Gastroesophageal sphincter (tissue), 4 donors: ENCODE results near the gene RAB25. TPM values are rescaled to one million over a fixed set of nuclear protein-coding genes. Genes with fewer than 3 reads are reported as not detected.

Experiments
- ATAC-seq: fragments of 150-250 bp; one replicate; pipeline ENCODE4 v1.9.1; 2016; ENCODE audit warnings: mild to moderate bottlenecking, moderate library complexity
- H3K27ac ChIP-seq, 4 donors: fragments of 200-600 bp; sonication (generic) in 3 of 4; 1 replicate in 3 of 4; 2 replicates in 1 of 4; pipeline ENCODE4 v1.5.1; 2016 to 2019
- H3K27me3 ChIP-seq: fragments of 200-600 bp; sonication (generic); one replicate; pipeline ENCODE4 v1.5.1; 2019
- H3K36me3 ChIP-seq, 2 donors: fragments of 200-600 bp; sonication (generic); one replicate each; pipeline ENCODE4 v1.5.1; 2019; ENCODE audit warnings: control low read depth in 1 of 2
- H3K4me1 ChIP-seq, 3 donors: fragments of 200-600 bp; sonication (generic); 1 replicate in 2 of 3; 2 replicates in 1 of 3; pipeline ENCODE4 v1.5.1; 2016 to 2019; ENCODE audit warnings: control low read depth in 2 of 3
- H3K4me3 ChIP-seq, 2 donors: fragments of 200-600 bp; sonication (generic); one replicate each; pipeline ENCODE4 v1.5.1; 2019; ENCODE audit warnings: mild to moderate bottlenecking in 1 of 2, moderate library complexity in 1 of 2
- H3K9me3 ChIP-seq, 3 donors: fragments of 200-600 bp; sonication (generic); one replicate each; pipeline ENCODE4 v1.5.1; 2017 to 2019; ENCODE audit warnings: control low read depth in 2 of 3
- EP300 ChIP-seq: sonication (generic); formaldehyde crosslinking; IDR thresholded peaks from one replicate; pipeline ENCODE4 v1.6.1; 2017; ENCODE audit warnings: antibody characterized with exemption, mild to moderate bottlenecking
- POLR2A ChIP-seq, 2 donors: fragments of 450-650 bp; IDR thresholded peaks; one replicate each; pipeline ENCODE4 v1.6.1; 2017; ENCODE audit warnings: antibody characterized with exemption in 2 of 2, mild to moderate bottlenecking in 2 of 2, moderate library complexity in 1 of 2
- POLR2AphosphoS5 ChIP-seq: sonication (generic); formaldehyde crosslinking; IDR thresholded peaks from one replicate; pipeline ENCODE4 v1.6.1; 2017; ENCODE audit warnings: antibody characterized with exemption
- WGBS, 2 donors: methylation state at CpG; one replicate each; pipeline ENCODE4 v1.1.5; 2018; ENCODE audit warnings: low coverage in 1 of 2; 5-methylcytosine and 5-hydroxymethylcytosine counted together
- total RNA-seq, 4 donors: library from RNA; depleted of rRNA; stranded (reverse); fragments of >200 nt; gene quantifications; one replicate each; pipeline ENCODE4 v1.1.0, GENCODE V29; 2016
- TF ChIP-seq, protein P1 (sequence below), 4 experiments: fragments of 200-600 bp in 2 of 4; fragments of 450-650 bp in 2 of 4; sonication (generic) in 1 of 4; IDR thresholded peaks; one replicate each; pipeline ENCODE4 v1.5.1; 2017 to 2019; ENCODE audit warnings: antibody characterized with exemption in 4 of 4, mild to moderate bottlenecking in 2 of 4, moderate library complexity in 2 of 4

Gene RAB25
- total RNA-seq, 4 donors from 2014 or later = 22.1 TPM; not detected in 3

- 0% methylated on average over 6 of the region's 49 CpGs; no CpG with 5 or more reads in 1 of the 2 donors for WGBS, 2 donors
- ATAC-seq = peak; percentile 75
- peaks cover 0 to 46% of the 10 kb centered on the region in 2 donors for H3K36me3 ChIP-seq
These were observed 7.0 kb upstream of the RAB25 start, which contains the start of gene UBQLN4 for GRCh38 chr1:156053768-156054499. Gene UBQLN4 (minus strand): TSS chr1:156053798. CDS start chr1:156053701, 97 bp downstream.

DNA sequence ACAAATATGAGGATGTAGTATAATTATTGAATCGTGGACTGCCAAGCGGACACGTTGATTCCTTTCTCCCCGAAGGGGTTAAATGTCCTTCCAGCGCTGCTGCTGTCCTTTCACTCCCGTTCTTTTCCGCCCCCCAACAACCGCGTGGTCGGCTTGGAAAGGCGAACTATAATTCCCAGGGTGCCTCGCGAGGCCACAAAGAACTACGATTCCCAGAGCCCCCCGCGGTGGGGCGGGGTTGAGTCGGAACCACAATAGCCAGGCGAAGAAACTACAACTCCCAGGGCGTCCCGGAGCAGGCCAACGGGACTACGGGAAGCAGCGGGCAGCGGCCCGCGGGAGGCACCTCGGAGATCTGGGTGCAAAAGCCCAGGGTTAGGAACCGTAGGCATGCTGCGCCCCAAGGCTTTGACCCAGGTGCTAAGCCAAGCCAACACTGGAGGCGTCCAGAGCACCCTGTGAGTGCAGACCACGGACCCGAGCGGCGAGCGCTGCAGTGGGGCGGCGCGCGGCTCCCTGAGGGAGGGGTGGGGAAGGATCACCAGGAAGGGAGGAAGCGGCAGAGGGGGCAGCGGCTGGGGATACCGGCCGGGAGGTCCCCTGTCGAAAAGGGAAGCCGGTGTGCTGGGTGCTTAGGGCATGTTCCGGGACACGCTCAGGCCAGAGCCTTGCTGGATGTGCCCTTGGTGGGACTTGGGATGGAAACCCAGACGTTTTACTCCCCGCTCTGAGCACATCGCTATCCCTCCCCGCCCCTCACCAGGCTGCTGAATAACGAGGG is 6.3 kb upstream of the RAB25 start, which contains the start of gene LAMTOR2:
Gene LAMTOR2 (plus strand): TSS at position 283 of the 781 bp plus-strand sequence. CDS start 108 bp downstream, at position 391.
- Histone ChIP-seq H3K36me3 (peaks cover 0 to 39% of the 10 kb centered on the region in 2 donors), H3K9me3 (no peaks in the 10 kb centered on the region), H3K4me1 (peaks cover 0 to 29% (median 8%) of the 10 kb centered on the region in 3 donors), H3K4me3 (peak within 1 kb of the TSS; percentile 49 to 80), H3K27ac (peak within 1 kb of the TSS; percentile 54 to 96 (median 94)), H3K27me3 (no peaks in the 10 kb centered on the region)
- TF ChIP-seq EP300 (no peak), POLR2AphosphoS5 (peak; percentile 76), POLR2A (IDR thresholded peaks at IDR 0.05) (peak; percentile 52 to 56)
- TF ChIP-seq, protein P1, sequence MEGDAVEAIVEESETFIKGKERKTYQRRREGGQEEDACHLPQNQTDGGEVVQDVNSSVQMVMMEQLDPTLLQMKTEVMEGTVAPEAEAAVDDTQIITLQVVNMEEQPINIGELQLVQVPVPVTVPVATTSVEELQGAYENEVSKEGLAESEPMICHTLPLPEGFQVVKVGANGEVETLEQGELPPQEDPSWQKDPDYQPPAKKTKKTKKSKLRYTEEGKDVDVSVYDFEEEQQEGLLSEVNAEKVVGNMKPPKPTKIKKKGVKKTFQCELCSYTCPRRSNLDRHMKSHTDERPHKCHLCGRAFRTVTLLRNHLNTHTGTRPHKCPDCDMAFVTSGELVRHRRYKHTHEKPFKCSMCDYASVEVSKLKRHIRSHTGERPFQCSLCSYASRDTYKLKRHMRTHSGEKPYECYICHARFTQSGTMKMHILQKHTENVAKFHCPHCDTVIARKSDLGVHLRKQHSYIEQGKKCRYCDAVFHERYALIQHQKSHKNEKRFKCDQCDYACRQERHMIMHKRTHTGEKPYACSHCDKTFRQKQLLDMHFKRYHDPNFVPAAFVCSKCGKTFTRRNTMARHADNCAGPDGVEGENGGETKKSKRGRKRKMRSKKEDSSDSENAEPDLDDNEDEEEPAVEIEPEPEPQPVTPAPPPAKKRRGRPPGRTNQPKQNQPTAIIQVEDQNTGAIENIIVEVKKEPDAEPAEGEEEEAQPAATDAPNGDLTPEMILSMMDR (IDR thresholded peaks at IDR 0.05) = peak in 2 of 4 experiments; percentile 5 to 18
- 0% methylated on average over 3 to 6 of the region's 53 CpGs for WGBS, 2 donors
- peak; percentile 94 for ATAC-seq

More at GRCh38 chr1:156053768-156054499, 7.0 kb upstream of the RAB25 start, which contains the start of gene UBQLN4:
- Histone ChIP-seq H3K4me1 (peaks cover 0 to 29% (median 8%) of the 10 kb centered on the region in 3 donors), H3K27ac (peak within 1 kb of the TSS; percentile 54 to 96 (median 94)), H3K9me3 (no peaks in the 10 kb centered on the region), H3K4me3 (peak within 1 kb of the TSS; percentile 49 to 80), H3K27me3 (no peaks in the 10 kb centered on the region)
- no peak for TF ChIP-seq POLR2A (IDR thresholded peaks at IDR 0.05)
- no peak for TF ChIP-seq POLR2AphosphoS5
- TF ChIP-seq EP300 = no peak
- TF ChIP-seq, protein P1 (IDR thresholded peaks at IDR 0.05) = peak in 3 of 4 experiments; percentile 31 to 72 (median 55)

DNA sequence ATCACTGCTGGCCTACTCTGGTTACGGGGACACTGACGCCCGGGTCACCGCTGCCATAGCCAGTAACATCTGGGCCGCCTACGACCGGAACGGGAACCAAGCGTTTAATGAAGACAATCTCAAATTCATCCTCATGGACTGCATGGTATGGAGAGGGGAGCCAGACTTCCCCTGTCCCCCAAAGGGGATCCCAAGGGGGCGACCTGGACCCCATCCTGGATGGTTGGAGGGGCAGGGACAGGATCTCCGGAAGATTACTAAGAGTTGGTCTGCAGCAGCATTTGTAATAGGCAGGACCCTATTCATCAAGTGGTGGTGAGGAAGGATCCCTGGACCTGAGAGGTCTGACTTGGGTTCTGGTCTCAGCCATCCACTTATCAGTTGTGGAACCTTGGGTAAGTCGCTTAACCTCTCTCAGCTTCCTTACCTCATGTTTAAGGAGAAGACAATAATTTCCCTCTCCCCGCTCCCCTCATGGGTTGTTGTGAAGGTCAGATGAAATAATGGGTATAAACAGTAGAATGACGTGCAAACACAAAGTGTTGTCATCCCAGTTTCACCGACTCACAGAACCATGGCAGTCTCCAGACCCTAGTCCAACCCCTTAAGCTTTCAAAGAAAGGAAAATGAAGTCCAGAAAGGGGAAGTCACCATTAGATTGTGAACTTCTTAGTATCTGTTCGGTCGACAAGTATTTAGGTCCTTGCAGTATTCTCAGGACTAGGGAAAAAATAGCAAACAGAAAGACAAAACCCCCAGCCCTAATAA is 5.5 kb upstream of the RAB25 start:
- no peaks in the 10 kb centered on the region for H3K27me3 ChIP-seq
- H3K9me3 ChIP-seq = no peaks in the 10 kb centered on the region
- peaks cover 0 to 29% (median 8%) of the 10 kb centered on the region in 3 donors for H3K4me1 ChIP-seq
- H3K27ac ChIP-seq = peak overlapping the region; percentile 2 to 96 (median 94)
- no peak for ATAC-seq
- WGBS, 2 donors = 43 to 49% methylated on average over 5 to 6 of the region's 17 CpGs
- TF ChIP-seq EP300 = no peak
- TF ChIP-seq, protein P1 (IDR thresholded peaks at IDR 0.05) = no peak
- no peak for TF ChIP-seq POLR2AphosphoS5
- no peak for TF ChIP-seq POLR2A (IDR thresholded peaks at IDR 0.05)
- H3K4me3 ChIP-seq = peak overlapping the region; percentile 49 to 80
- peaks cover 0 to 31% of the 10 kb centered on the region in 2 donors for H3K36me3 ChIP-seq

DNA sequence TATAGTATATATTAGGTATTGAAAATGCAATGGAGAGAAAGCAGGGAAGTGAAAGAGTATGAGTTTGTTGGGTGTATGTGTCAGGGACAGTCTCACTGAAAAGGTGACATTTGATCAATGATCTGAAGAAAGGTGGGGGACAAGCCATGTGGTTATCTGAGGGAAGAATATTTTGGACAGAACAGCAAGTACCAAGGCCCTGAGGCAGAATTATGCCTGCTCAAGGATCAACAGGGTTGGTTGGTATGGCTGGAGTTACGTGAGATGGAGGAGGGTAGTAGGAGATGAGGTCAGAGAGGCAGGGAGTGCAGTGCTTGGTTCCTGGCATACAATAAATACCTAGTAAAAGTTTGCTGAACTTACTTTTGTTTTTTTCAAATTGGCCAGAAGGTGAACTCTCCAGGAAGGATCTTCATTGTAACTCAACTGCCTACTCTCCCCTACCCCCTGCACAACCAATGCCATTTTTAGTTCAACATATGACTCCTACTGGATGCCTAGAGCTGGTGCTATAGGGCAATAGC is 4.6 kb upstream of the RAB25 start:
- H3K4me3 ChIP-seq = no peak overlapping the region
- H3K9me3 ChIP-seq = no peaks in the 10 kb centered on the region
- ATAC-seq = no peak
- H3K27me3 ChIP-seq = no peaks in the 10 kb centered on the region
- TF ChIP-seq EP300 (no peak), POLR2A (IDR thresholded peaks at IDR 0.05) (no peak), POLR2AphosphoS5 (no peak)
- TF ChIP-seq, protein P1 (IDR thresholded peaks at IDR 0.05) = no peak
- H3K36me3 ChIP-seq = peaks cover 0 to 22% of the 10 kb centered on the region in 2 donors
- 91 to 92% methylated on average over 1 of the region's 1 CpG for WGBS, 2 donors
- peaks cover 0 to 29% (median 8%) of the 10 kb centered on the region in 3 donors for H3K4me1 ChIP-seq
- no peak overlapping the region for H3K27ac ChIP-seq
